Measurements from ENCODE around the gene RING1.

DNA sequence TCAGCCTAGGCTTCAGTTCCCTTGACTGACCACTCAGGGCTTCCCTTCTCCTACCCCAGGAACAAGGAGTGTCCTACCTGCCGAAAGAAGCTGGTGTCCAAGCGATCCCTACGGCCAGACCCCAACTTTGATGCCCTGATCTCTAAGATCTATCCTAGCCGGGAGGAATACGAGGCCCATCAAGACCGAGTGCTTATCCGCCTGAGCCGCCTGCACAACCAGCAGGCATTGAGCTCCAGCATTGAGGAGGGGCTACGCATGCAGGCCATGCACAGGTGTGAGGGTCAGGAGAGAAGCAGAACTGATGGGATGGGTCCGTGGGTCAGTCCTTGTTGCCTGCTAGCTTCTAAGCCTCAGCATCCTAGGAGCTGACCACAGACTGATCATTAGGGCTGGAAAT is 1.6 kb downstream of the RING1 start:
- TF ChIP-seq, protein P1, sequence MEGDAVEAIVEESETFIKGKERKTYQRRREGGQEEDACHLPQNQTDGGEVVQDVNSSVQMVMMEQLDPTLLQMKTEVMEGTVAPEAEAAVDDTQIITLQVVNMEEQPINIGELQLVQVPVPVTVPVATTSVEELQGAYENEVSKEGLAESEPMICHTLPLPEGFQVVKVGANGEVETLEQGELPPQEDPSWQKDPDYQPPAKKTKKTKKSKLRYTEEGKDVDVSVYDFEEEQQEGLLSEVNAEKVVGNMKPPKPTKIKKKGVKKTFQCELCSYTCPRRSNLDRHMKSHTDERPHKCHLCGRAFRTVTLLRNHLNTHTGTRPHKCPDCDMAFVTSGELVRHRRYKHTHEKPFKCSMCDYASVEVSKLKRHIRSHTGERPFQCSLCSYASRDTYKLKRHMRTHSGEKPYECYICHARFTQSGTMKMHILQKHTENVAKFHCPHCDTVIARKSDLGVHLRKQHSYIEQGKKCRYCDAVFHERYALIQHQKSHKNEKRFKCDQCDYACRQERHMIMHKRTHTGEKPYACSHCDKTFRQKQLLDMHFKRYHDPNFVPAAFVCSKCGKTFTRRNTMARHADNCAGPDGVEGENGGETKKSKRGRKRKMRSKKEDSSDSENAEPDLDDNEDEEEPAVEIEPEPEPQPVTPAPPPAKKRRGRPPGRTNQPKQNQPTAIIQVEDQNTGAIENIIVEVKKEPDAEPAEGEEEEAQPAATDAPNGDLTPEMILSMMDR (IDR thresholded peaks at IDR 0.05), result no peak
- TF ChIP-seq POLR2A (IDR thresholded peaks at IDR 0.05), result no peak
